Keratinocyte (primary cell): ENCODE data around the gene INPP5A. TPM values are rescaled to one million over a fixed set of nuclear protein-coding genes. Genes with fewer than 3 reads are reported as not detected.

ENCODE experiments used
- DNase-seq: peaks from one replicate; pipeline ENCODE4 v3.0.0-alpha.2; 2011; ENCODE audit warnings: low read depth, missing footprints, low spot score
- FAIRE-seq: peaks from 2 replicates; lab custom pipeline; 2011; peaks lifted over from hg19 to GRCh38; lab: Jason Lieb, UNC
- H2AFZ ChIP-seq: 2 replicates; pipeline ENCODE4 v1.6.0; 2012; ENCODE audit warnings: low read length, control low read depth, inconsistent platforms; ENCODE audit not compliant: control insufficient read depth
- H3K27ac ChIP-seq: 2 replicates; pipeline ENCODE4 v1.5.1; 2011; ENCODE audit warnings: low read length; ENCODE audit not compliant: control insufficient read depth, insufficient read depth
- H3K27me3 ChIP-seq: 3 replicates; pipeline ENCODE4 v1.6.0; 2011; ENCODE audit warnings: low read length; ENCODE audit not compliant: control insufficient read depth, insufficient read depth; ENCODE audit errors: extremely low read depth
- H3K36me3 ChIP-seq, 2 experiments: 2 replicates in 1 of 2; 3 replicates in 1 of 2; pipeline ENCODE4 v1.5.1; 2011; ENCODE audit warnings: low read length in 2 of 2, mild to moderate bottlenecking in 1 of 2; ENCODE audit not compliant: control insufficient read depth in 2 of 2, insufficient read depth in 2 of 2; ENCODE audit errors: extremely low read depth in 1 of 2
- H3K4me1 ChIP-seq: 3 replicates; pipeline ENCODE4 v1.5.1; 2011; ENCODE audit warnings: low read length; ENCODE audit not compliant: control insufficient read depth, insufficient read depth; ENCODE audit errors: extremely low read depth
- H3K4me2 ChIP-seq: 3 replicates; pipeline ENCODE4 v1.6.0; 2011; ENCODE audit warnings: low read depth, low read length; ENCODE audit not compliant: control insufficient read depth, insufficient read depth; ENCODE audit errors: extremely low read depth
- H3K4me3 ChIP-seq, 3 experiments: fragments of 200-600 bp in 1 of 3; sonication (generic) in 1 of 3; 2 replicates in 2 of 3; 3 replicates in 1 of 3; pipeline ENCODE4 v1.5.1; 2011 to 2016; ENCODE audit warnings: low read length in 3 of 3, mild to moderate bottlenecking in 3 of 3, control low read depth in 2 of 3, inconsistent platforms in 1 of 3, low read depth in 1 of 3, mixed read lengths in 1 of 3, mixed run types in 1 of 3, moderate library complexity in 1 of 3; ENCODE audit not compliant: control insufficient read depth in 2 of 3, insufficient read depth in 2 of 3; ENCODE audit errors: extremely low read depth in 1 of 3
- H3K79me2 ChIP-seq: 2 replicates; pipeline ENCODE4 v1.6.0; 2012; ENCODE audit warnings: low read length; ENCODE audit not compliant: control insufficient read depth, insufficient read depth
- H3K9ac ChIP-seq: 3 replicates; pipeline ENCODE4 v1.6.0; 2011; ENCODE audit warnings: low read length; ENCODE audit not compliant: control insufficient read depth, insufficient read depth; ENCODE audit errors: extremely low read depth
- H3K9me1 ChIP-seq: 3 replicates; pipeline ENCODE4 v1.6.0; 2011; ENCODE audit warnings: low read length; ENCODE audit not compliant: control insufficient read depth, insufficient read depth; ENCODE audit errors: extremely low read depth
- H3K9me3 ChIP-seq: 2 replicates; pipeline ENCODE4 v1.5.1; 2012; ENCODE audit warnings: low read depth, low read length; ENCODE audit not compliant: control insufficient read depth
- H4K20me1 ChIP-seq: 3 replicates; pipeline ENCODE4 v1.6.0; 2011; ENCODE audit warnings: low read length; ENCODE audit not compliant: control insufficient read depth, insufficient read depth; ENCODE audit errors: extremely low read depth
- CTCF ChIP-seq, 3 experiments: IDR thresholded peaks in 1 of 3; conservative IDR thresholded peaks in 1 of 3; optimal IDR thresholded peaks in 1 of 3; 2 replicates in 2 of 3; 3 replicates in 1 of 3; pipeline versions ENCODE3 to v1.5.1; 2011; ENCODE audit warnings: low read length in 3 of 3, mild to moderate bottlenecking in 3 of 3, moderate library complexity in 2 of 3, control low read depth in 1 of 3, inconsistent platforms in 1 of 3; ENCODE audit not compliant: insufficient read depth in 2 of 3; ENCODE audit errors: extremely low read depth in 1 of 3
- EZH2 ChIP-seq: IDR thresholded peaks from one replicate; pipeline ENCODE4 v1.6.1; 2012; ENCODE audit warnings: inconsistent platforms, mild to moderate bottlenecking, low read length, moderate library complexity
- dilution Hi-C: fragments of 300-500 bp; cut with MboI; formaldehyde crosslinking; loops from one replicate; pipeline ENCODE4 v1.7.0; 2020; ENCODE audit warnings: low sequenced_read_pairs; ENCODE audit not compliant: extremely low pct_ligation_motif_present
- polyA plus RNA-seq, 5 experiments: library from polyadenylated mRNA; depleted of rRNA in 3 of 5; stranded (reverse) in 3 of 5; stranded (forward) in 1 of 5; unstranded in 1 of 5; fragments of >200 nt; gene quantifications; 1 replicate in 1 of 5; 2 replicates in 3 of 5; 3 replicates in 1 of 5; pipeline versions ENCODE4 v1.2.1 to v1.2.3, GENCODE V29; 2011 to 2012; ENCODE audit warnings: missing spikeins in 2 of 5, low read depth in 1 of 5, low replicate concordance in 1 of 5

Gene INPP5A
- polyA plus RNA-seq, 1 donor (not counting 4 experiments of a cell fraction or from before 2014, with no cell fraction given) = 11.2 TPM

- dilution Hi-C loops = no loop called here
These were observed 152.8 kb downstream of the INPP5A start for GRCh38 chr10:132690401-132690800.

GRCh38 chr10:132690821-132691610, 153.4 kb downstream of the INPP5A start:
- TF ChIP-seq EZH2 (no peak), CTCF (optimal IDR thresholded peaks at IDR 0.05 in 1 of 3, IDR thresholded peaks at IDR 0.05 in 1 of 3, conservative IDR thresholded peaks at IDR 0.05 in 1 of 3; ENCODE audit: extremely low read depth in 1 of 3, insufficient read depth in 2 of 3, low read length in 3 of 3) (no peak)
- Histone ChIP-seq H3K27me3 (no peaks in the 10 kb centered on the region), H3K36me3 (peaks cover 0 to 2% of the 10 kb centered on the region in 2 experiments), H3K79me2 (no peaks in the 10 kb centered on the region), H3K4me3 (no peak overlapping the region), H3K4me2 (no peak overlapping the region), H3K4me1 (no peaks in the 10 kb centered on the region), H3K27ac (no peak overlapping the region), H3K9me3 (no peaks in the 10 kb centered on the region), H3K9ac (no peak overlapping the region), H3K9me1 (no peaks in the 10 kb centered on the region), H2AFZ (no peak overlapping the region), H4K20me1 (no peaks in the 10 kb centered on the region)
- no peak for DNase-seq
- dilution Hi-C loops = no loop called here
- no peak for FAIRE-seq

More at GRCh38 chr10:132690401-132690800, 152.8 kb downstream of the INPP5A start:
- H3K4me1 ChIP-seq = no peaks in the 10 kb centered on the region
- H3K27ac ChIP-seq = no peak overlapping the region
- H3K9me1 ChIP-seq = no peaks in the 10 kb centered on the region
- peaks cover 0 to 2% of the 10 kb centered on the region in 2 experiments for H3K36me3 ChIP-seq
- H3K79me2 ChIP-seq = no peaks in the 10 kb centered on the region
- no peak for DNase-seq
- H3K4me3 ChIP-seq = no peak overlapping the region
- no peak overlapping the region for H3K9ac ChIP-seq
- no peak overlapping the region for H3K4me2 ChIP-seq
- H4K20me1 ChIP-seq = no peaks in the 10 kb centered on the region
- H3K9me3 ChIP-seq = no peaks in the 10 kb centered on the region
- no peak for FAIRE-seq
- no peak overlapping the region for H2AFZ ChIP-seq
- no peak for TF ChIP-seq CTCF (optimal IDR thresholded peaks at IDR 0.05 in 1 of 3, IDR thresholded peaks at IDR 0.05 in 1 of 3, conservative IDR thresholded peaks at IDR 0.05 in 1 of 3; ENCODE audit: extremely low read depth in 1 of 3, insufficient read depth in 2 of 3, low read length in 3 of 3)
- TF ChIP-seq EZH2 = no peak
- H3K27me3 ChIP-seq = no peaks in the 10 kb centered on the region
